ENCODE data around the gene PALB2.

Gene PALB2

GRCh38 chr16:23564575-23565363, 76.3 kb downstream of the PALB2 start:
- no peaks in the 10 kb centered on the region for H3K27me3 Mint-ChIP-seq (ENCODE audit: low read depth, poor library complexity)
- no peak overlapping the region for H3K27ac Mint-ChIP-seq
- DNase-seq: no peak
- H3K4me3 Mint-ChIP-seq: no peak overlapping the region
- TF ChIP-seq, protein P1, sequence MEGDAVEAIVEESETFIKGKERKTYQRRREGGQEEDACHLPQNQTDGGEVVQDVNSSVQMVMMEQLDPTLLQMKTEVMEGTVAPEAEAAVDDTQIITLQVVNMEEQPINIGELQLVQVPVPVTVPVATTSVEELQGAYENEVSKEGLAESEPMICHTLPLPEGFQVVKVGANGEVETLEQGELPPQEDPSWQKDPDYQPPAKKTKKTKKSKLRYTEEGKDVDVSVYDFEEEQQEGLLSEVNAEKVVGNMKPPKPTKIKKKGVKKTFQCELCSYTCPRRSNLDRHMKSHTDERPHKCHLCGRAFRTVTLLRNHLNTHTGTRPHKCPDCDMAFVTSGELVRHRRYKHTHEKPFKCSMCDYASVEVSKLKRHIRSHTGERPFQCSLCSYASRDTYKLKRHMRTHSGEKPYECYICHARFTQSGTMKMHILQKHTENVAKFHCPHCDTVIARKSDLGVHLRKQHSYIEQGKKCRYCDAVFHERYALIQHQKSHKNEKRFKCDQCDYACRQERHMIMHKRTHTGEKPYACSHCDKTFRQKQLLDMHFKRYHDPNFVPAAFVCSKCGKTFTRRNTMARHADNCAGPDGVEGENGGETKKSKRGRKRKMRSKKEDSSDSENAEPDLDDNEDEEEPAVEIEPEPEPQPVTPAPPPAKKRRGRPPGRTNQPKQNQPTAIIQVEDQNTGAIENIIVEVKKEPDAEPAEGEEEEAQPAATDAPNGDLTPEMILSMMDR (IDR thresholded peaks at IDR 0.05): no peak
- peaks cover 67% of the 10 kb centered on the region for H3K36me3 Mint-ChIP-seq (ENCODE audit: low read depth)
- H3K4me1 Mint-ChIP-seq: peaks cover 6% of the 10 kb centered on the region
- H3K9me3 Mint-ChIP-seq: no peaks in the 10 kb centered on the region

- peaks cover 63% of the 10 kb centered on the region for H3K36me3 Mint-ChIP-seq (ENCODE audit: low read depth)
- H3K9me3 Mint-ChIP-seq: no peaks in the 10 kb centered on the region
- no peaks in the 10 kb centered on the region for H3K27me3 Mint-ChIP-seq (ENCODE audit: low read depth, poor library complexity)
- DNase-seq: peak; percentile 7
- peaks cover 21% of the 10 kb centered on the region for H3K4me1 Mint-ChIP-seq
- TF ChIP-seq, protein P1 (IDR thresholded peaks at IDR 0.05): no peak
- no peak overlapping the region for H3K4me3 Mint-ChIP-seq
- peak overlapping the region; percentile 90 for H3K27ac Mint-ChIP-seq
Observed at GRCh38 chr16:23563186-23563585, 77.9 kb downstream of the PALB2 start.

DNA sequence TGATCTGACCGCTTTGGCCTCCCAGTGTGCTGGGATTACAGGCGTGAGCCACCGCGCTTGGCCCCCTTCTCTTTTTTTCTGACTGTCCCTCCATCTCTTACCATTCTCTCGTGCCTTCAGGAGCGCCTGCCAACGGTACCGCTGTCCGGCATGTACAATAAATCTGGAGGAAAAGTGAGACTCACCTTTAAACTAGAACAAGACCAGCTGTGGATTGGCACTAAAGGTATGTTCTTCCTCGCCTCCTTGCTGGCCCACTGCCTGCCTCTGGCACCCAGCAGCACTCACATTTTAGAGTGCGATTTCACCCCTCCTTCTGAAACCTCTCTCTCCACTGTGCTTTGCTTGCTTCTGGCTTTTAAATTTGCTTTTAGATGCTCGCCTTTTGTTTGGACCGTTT, 78.6 kb downstream of the PALB2 start:
- TF ChIP-seq, protein P1 (IDR thresholded peaks at IDR 0.05): no peak
- no peak for DNase-seq
- Mint-ChIP-seq H3K4me3 (no peak overlapping the region), H3K4me1 (peaks cover 21% of the 10 kb centered on the region), H3K36me3 (ENCODE audit: low read depth) (peaks cover 57% of the 10 kb centered on the region), H3K9me3 (no peaks in the 10 kb centered on the region), H3K27ac (peak overlapping the region; percentile 90), H3K27me3 (ENCODE audit: low read depth, poor library complexity) (no peaks in the 10 kb centered on the region)

DNA sequence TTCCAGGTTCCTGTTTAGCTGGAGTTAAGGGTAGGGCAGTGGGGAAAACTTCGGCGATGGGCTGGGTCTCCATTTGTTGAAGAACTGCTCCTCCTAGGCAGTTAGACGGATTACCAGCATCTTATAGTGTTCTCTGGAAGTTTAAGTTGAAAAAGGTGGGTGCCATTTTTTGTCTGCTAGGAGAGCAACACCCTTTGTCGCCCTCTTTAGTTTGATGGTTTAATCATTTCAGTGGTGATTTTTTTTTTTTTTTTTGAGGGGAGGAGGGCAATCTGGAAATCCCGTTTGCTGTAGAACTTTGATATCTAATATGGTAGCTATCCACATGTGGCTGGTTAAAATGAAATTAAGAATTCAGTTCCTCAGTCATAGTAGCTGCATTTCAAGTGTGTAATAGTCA, 79.5 kb downstream of the PALB2 start:
- Mint-ChIP-seq H3K4me1 (peaks cover 27% of the 10 kb centered on the region), H3K36me3 (ENCODE audit: low read depth) (peaks cover 48% of the 10 kb centered on the region), H3K27ac (no peak overlapping the region), H3K9me3 (peaks cover 3% of the 10 kb centered on the region), H3K4me3 (no peak overlapping the region), H3K27me3 (ENCODE audit: low read depth, poor library complexity) (no peaks in the 10 kb centered on the region)
- DNase-seq: no peak
- TF ChIP-seq, protein P1 (IDR thresholded peaks at IDR 0.05): no peak

DNA sequence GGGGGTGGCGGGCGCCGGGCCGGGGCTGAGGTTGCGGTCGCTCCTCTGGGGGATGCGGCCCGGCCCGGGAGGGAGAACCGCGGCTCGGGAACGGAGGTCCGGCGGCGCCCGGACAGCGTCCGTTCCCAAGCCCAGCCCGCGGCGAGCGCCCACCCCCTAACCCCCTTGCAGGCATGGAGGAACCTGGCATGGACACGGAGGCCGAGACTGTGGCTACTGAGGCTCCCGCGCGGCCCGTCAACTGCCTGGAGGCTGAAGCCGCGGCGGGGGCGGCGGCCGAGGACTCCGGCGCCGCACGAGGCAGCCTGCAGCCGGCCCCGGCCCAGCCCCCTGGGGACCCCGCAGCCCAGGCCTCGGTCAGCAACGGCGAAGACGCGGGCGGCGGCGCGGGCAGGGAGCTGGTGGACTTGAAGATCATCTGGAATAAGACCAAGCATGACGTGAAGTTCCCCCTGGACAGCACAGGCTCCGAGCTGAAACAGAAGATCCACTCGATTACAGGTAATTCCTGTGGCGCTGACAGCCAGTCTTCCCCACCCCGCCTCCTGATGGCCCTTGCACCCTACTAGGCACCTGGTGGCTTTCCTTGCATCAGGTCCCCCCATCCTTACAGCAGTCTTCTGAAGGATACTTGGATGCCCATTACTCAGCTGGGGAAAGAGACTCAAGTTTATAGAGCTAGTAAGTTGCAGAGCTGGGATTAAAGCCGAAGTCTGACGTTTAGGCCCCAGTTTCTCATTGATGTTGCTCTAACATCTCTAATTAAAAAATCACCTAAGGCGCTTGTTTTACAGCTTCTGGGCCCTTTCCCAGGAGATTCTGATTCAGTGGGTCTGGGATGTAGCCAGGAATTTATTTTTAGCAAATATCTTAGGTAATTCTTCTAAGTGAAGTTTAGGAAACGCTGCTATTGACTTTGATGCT, 83.1 kb downstream of the PALB2 start:
- Mint-ChIP-seq H3K4me3 (peak overlapping the region; percentile 94), H3K9me3 (peaks cover 3% of the 10 kb centered on the region), H3K36me3 (ENCODE audit: low read depth) (peaks cover 38% of the 10 kb centered on the region), H3K4me1 (peaks cover 32% of the 10 kb centered on the region), H3K27me3 (ENCODE audit: low read depth, poor library complexity) (no peaks in the 10 kb centered on the region), H3K27ac (peak overlapping the region; percentile 98)
- TF ChIP-seq, protein P1 (IDR thresholded peaks at IDR 0.05): no peak
- peak; percentile 63 for DNase-seq
